ENCODE data around the gene CNOT8. TPM values are rescaled to one million over a fixed set of nuclear protein-coding genes. Genes with fewer than 3 reads are reported as not detected.
A peak's percentile ranks its signal among the peaks of the same experiment; 100 is the strongest.

Gene CNOT8
- total and polyA plus RNA-seq, 9 of the 15 experiments (the other 6 are each of a cell fraction or from before 2014, with no cell fraction given): 15.2 to 68.9 (median 52.1) TPM

DNA sequence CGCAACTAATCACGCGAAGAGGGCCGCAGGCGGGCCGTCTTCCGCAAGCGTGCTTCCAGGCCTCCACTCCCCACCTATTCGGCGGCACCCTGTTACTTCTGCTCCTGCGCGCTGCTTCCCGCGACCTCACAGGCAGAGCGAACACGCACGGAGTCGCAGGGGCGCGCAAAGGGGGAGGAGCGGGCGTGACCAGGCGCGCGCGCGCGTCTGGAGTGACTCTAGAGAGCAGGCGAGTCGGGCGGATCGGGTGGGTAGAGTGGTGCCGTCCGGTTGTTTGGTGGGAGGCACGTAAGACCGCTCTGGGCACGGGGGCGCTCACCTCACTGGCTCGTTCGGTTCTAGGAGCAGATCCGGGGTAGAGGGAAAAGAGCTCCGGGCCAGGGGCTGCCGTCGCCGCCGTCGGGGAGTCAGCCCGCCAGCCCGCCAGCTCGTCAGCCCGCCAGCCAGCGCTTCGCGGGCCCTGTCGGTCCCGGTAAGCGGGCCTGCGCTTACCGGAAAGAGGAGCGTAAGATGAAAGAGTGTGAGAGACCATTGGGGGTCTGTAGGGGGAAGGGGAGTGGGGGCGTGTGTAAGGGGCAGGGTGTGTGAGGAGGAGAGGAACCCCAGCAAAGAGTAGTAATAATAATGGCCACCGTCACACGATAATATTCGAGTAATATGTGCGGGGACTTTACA, at the start of gene CNOT8 (continued):
- TF ChIP-seq CHD4 (IDR thresholded peaks at IDR 0.05; ENCODE audit: insufficient read depth, insufficient replicate concordance, low read depth, low read length, poor library complexity, severe bottlenecking): no peak
- TF ChIP-seq YY1 (IDR thresholded peaks at IDR 0.05; ENCODE audit: borderline replicate concordance in 1 of 3, control insufficient read depth in 1 of 3, extremely low read depth in 1 of 3, insufficient read depth in 3 of 3, insufficient read length in 1 of 3, insufficient replicate concordance in 2 of 3, low read depth in 1 of 3, low read length in 2 of 3): peak in 2 of 3 experiments; percentile 64 to 76
- no peak for TF ChIP-seq NR3C1 (CRISPR knock-in tag; IDR thresholded peaks at IDR 0.05)
- no peak for TF ChIP-seq GTF2A2 (tag; IDR thresholded peaks at IDR 0.05)
- peak; percentile 90 for TF ChIP-seq TBP (optimal IDR thresholded peaks at IDR 0.05; ENCODE audit: low read depth, low read length)
- no peak for TF ChIP-seq BRD4 (IDR thresholded peaks at IDR 0.05)
- TF ChIP-seq, protein P1, sequence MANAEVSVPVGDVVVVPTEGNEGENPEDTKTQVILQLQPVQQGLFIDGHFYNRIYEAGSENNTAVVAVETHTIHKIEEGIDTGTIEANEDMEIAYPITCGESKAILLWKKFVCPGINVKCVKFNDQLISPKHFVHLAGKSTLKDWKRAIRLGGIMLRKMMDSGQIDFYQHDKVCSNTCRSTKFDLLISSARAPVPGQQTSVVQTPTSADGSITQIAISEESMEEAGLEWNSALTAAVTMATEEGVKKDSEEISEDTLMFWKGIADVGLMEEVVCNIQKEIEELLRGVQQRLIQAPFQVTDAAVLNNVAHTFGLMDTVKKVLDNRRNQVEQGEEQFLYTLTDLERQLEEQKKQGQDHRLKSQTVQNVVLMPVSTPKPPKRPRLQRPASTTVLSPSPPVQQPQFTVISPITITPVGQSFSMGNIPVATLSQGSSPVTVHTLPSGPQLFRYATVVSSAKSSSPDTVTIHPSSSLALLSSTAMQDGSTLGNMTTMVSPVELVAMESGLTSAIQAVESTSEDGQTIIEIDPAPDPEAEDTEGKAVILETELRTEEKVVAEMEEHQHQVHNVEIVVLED (CRISPR knock-in tag; IDR thresholded peaks at IDR 0.05): peak; percentile 95
- TF ChIP-seq JUNB (CRISPR knock-in tag; conservative IDR thresholded peaks at IDR 0.05): no peak
- TF ChIP-seq CXXC5 (CRISPR knock-in tag; IDR thresholded peaks at IDR 0.05): peak; percentile 84
- no peak for TF ChIP-seq MIER1 (IDR thresholded peaks at IDR 0.05; ENCODE audit: low read depth)
- no peak for TF ChIP-seq SLC30A9 (CRISPR knock-in tag; IDR thresholded peaks at IDR 0.05)
- no peak for TF ChIP-seq ZNF584 (CRISPR knock-in tag; IDR thresholded peaks at IDR 0.05; ENCODE audit: low read depth)
- TF ChIP-seq COPS2 (conservative IDR thresholded peaks at IDR 0.05): no peak
- no peak for TF ChIP-seq ZNF134 (CRISPR knock-in tag; conservative IDR thresholded peaks at IDR 0.05)
- TF ChIP-seq PRMT5 (CRISPR knock-in tag; IDR thresholded peaks at IDR 0.05): no peak
- no peak for TF ChIP-seq CCAR2 (IDR thresholded peaks at IDR 0.05; ENCODE audit: low read depth, low read length)
- no peak for TF ChIP-seq ZNF121 (CRISPR knock-in tag; conservative IDR thresholded peaks at IDR 0.05)
- TF ChIP-seq KHSRP (IDR thresholded peaks at IDR 0.05): no peak
- TF ChIP-seq, protein P2, sequence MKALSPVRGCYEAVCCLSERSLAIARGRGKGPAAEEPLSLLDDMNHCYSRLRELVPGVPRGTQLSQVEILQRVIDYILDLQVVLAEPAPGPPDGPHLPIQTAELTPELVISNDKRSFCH (CRISPR knock-in tag; IDR thresholded peaks at IDR 0.05): no peak
- TF ChIP-seq, protein P2 (tag; IDR thresholded peaks at IDR 0.05): no peak
- peak; percentile 72; the same call in 1 of the 2 replicates for TF ChIP-seq BHLHE40 (IDR thresholded peaks at IDR 0.05; ENCODE audit: low read length)
- TF ChIP-seq, protein P3, sequence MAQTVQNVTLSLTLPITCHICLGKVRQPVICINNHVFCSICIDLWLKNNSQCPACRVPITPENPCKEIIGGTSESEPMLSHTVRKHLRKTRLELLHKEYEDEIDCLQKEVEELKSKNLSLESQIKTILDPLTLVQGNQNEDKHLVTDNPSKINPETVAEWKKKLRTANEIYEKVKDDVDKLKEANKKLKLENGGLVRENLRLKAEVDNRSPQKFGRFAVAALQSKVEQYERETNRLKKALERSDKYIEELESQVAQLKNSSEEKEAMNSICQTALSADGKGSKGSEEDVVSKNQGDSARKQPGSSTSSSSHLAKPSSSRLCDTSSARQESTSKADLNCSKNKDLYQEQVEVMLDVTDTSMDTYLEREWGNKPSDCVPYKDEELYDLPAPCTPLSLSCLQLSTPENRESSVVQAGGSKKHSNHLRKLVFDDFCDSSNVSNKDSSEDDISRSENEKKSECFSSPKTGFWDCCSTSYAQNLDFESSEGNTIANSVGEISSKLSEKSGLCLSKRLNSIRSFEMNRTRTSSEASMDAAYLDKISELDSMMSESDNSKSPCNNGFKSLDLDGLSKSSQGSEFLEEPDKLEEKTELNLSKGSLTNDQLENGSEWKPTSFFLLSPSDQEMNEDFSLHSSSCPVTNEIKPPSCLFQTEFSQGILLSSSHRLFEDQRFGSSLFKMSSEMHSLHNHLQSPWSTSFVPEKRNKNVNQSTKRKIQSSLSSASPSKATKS (CRISPR knock-in tag; IDR thresholded peaks at IDR 0.05): no peak
- peak; percentile 17; the same call in 1 of the 2 replicates for TF ChIP-seq ESRRA (IDR thresholded peaks at IDR 0.05; ENCODE audit: borderline replicate concordance, low read depth)
- TF ChIP-seq EZH2 (IDR thresholded peaks at IDR 0.05; ENCODE audit: borderline replicate concordance, low read depth, low read length): no peak
